Parathyroid adenoma (tissue), 2 donors: ENCODE measurements around the gene NR3C2.

Source experiments
- H2AFZ ChIP-seq: fragments of 300-600 bp; sonication (generic); one replicate; pipeline ENCODE4 v1.7.0; 2017; ENCODE audit warnings: antibody characterized with exemption, mild to moderate bottlenecking
- H3K27ac ChIP-seq: fragments of 300-600 bp; sonication (generic); one replicate; pipeline ENCODE4 v1.7.0; 2017
- H3K27me3 ChIP-seq: fragments of 300-600 bp; sonication (generic); one replicate; pipeline ENCODE4 v1.7.0; 2017; ENCODE audit warnings: low read length; ENCODE audit not compliant: control insufficient read depth, insufficient read depth
- H3K36me3 ChIP-seq: fragments of 300-600 bp; sonication (generic); one replicate; pipeline ENCODE4 v1.7.0; 2017; ENCODE audit warnings: low read length; ENCODE audit not compliant: control insufficient read depth, insufficient read depth
- H3K4me1 ChIP-seq: fragments of 300-600 bp; sonication (generic); one replicate; pipeline ENCODE4 v1.7.0; 2017; ENCODE audit warnings: control low read depth
- H3K4me2 ChIP-seq: fragments of 300-600 bp; sonication (generic); one replicate; pipeline ENCODE4 v1.7.0; 2017; ENCODE audit warnings: low read length
- H3K4me3 ChIP-seq: fragments of 300-600 bp; sonication (generic); one replicate; pipeline ENCODE4 v1.7.0; 2017; ENCODE audit warnings: low read depth, low read length
- H3K79me2 ChIP-seq: fragments of 300-600 bp; sonication (generic); one replicate; pipeline ENCODE4 v1.7.0; 2017; ENCODE audit warnings: control low read depth
- H3K9ac ChIP-seq: fragments of 300-600 bp; sonication (generic); one replicate; pipeline ENCODE4 v1.7.0; 2017; ENCODE audit warnings: mild to moderate bottlenecking
- H3K9me3 ChIP-seq: fragments of 300-600 bp; sonication (generic); one replicate; pipeline ENCODE4 v1.7.0; 2017; ENCODE audit warnings: low read length; ENCODE audit not compliant: control insufficient read depth
- TF ChIP-seq, protein P1 (sequence below): fragments of 300-600 bp; sonication (generic); IDR thresholded peaks from one replicate; pipeline ENCODE4 v1.7.0; 2017; ENCODE audit warnings: antibody characterized with exemption, mild to moderate bottlenecking
- donor health status: primary hyperparathyroidism.

The NR3C2 gene

DNA sequence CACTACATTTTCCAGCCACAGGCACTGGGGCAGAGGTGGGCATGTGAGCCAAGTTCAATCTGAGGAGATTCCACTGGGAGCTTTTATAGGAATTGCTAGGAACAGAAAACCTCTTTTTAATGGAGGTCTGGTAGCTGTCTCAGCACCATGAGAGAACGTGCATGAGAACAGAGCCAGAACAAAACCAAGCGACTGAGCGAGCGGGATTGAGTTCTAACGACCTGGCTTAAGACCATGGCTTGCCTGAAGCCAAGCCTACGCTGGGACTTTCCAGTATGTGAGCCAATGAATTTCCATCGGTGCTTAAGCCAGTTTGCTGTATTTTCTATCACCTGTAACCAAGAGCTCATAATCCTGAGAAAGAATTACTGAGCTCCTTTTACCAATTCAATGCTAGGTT lies 183.7 kb downstream of the NR3C2 start:
- H3K9ac ChIP-seq = no peak overlapping the region

DNA sequence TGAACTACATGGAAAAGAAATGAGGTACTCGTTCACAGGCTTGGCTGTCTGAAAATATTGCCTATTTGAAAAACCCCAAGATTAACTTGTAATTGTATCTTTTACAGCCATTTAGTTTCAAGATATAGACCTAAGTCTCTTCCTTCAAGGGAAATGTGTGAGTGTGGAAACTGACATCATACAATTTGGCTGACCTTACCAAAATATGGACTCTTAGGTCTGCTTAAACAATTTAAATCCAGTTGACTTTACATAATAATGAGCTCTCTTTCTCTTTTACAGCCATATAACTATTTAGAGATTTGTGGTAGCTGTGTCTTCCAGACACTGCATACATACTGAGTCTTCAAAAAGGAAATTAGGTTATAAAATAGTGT lies 186.9 kb downstream of the NR3C2 start:
- Histone ChIP-seq H2AFZ (no peak overlapping the region), H3K36me3 (no peaks in the 10 kb centered on the region), H3K79me2 (no peaks in the 10 kb centered on the region), H3K27ac (no peak overlapping the region), H3K27me3 (no peaks in the 10 kb centered on the region), H3K4me2 (no peak overlapping the region), H3K9ac (no peak overlapping the region), H3K9me3 (no peaks in the 10 kb centered on the region), H3K4me3 (no peak overlapping the region), H3K4me1 (no peaks in the 10 kb centered on the region)
- TF ChIP-seq, protein P1, sequence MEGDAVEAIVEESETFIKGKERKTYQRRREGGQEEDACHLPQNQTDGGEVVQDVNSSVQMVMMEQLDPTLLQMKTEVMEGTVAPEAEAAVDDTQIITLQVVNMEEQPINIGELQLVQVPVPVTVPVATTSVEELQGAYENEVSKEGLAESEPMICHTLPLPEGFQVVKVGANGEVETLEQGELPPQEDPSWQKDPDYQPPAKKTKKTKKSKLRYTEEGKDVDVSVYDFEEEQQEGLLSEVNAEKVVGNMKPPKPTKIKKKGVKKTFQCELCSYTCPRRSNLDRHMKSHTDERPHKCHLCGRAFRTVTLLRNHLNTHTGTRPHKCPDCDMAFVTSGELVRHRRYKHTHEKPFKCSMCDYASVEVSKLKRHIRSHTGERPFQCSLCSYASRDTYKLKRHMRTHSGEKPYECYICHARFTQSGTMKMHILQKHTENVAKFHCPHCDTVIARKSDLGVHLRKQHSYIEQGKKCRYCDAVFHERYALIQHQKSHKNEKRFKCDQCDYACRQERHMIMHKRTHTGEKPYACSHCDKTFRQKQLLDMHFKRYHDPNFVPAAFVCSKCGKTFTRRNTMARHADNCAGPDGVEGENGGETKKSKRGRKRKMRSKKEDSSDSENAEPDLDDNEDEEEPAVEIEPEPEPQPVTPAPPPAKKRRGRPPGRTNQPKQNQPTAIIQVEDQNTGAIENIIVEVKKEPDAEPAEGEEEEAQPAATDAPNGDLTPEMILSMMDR = no peak

More for the DNA sequence above, 183.7 kb downstream of the NR3C2 start:
- no peak overlapping the region for H3K4me2 ChIP-seq
- H3K4me1 ChIP-seq = no peaks in the 10 kb centered on the region
- H3K9me3 ChIP-seq = no peaks in the 10 kb centered on the region
- H3K79me2 ChIP-seq = no peaks in the 10 kb centered on the region
- H3K27me3 ChIP-seq = no peaks in the 10 kb centered on the region
- H2AFZ ChIP-seq = no peak overlapping the region
- no peaks in the 10 kb centered on the region for H3K36me3 ChIP-seq
- no peak overlapping the region for H3K4me3 ChIP-seq
- TF ChIP-seq, protein P1 = no peak
- no peak overlapping the region for H3K27ac ChIP-seq

DNA sequence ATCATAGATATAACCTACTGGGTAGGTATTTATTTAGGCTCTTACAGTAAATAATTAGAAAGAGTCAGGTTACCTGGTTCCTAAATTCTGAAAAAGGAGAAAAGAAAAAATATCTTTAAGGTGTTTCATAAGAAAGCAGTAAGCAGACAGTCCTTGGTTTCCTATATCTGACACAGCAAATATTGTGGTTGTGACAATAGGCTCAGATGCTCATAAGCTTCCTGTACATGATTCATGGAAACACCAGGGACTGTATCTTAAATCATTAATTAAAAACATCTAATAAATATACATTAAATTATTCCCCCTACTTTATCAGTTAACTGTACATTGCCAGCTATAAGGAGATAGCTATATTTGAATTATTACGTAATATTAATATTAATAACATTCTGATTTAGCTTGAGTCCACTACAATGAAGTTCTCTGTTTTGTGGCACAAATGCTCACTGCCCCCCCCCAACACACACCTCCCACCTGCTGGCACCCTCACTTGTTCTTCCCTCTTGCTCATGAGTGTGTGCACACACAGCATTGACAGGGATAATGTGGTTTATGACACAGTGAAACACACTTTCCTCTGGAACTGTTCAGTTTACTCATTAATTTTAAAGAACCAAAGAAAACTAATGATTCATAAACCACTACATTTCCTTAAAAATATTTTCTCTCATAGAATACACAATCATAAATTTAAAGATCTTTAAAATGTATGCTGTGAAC lies 187.4 kb downstream of the NR3C2 start:
- no peak overlapping the region for H3K9ac ChIP-seq
- H3K79me2 ChIP-seq = no peaks in the 10 kb centered on the region
- no peaks in the 10 kb centered on the region for H3K4me1 ChIP-seq
- TF ChIP-seq, protein P1 = no peak
- no peaks in the 10 kb centered on the region for H3K27me3 ChIP-seq
- no peaks in the 10 kb centered on the region for H3K36me3 ChIP-seq
- no peak overlapping the region for H3K27ac ChIP-seq
- no peak overlapping the region for H3K4me2 ChIP-seq
- no peak overlapping the region for H3K4me3 ChIP-seq
- H2AFZ ChIP-seq = no peak overlapping the region
- no peaks in the 10 kb centered on the region for H3K9me3 ChIP-seq

DNA sequence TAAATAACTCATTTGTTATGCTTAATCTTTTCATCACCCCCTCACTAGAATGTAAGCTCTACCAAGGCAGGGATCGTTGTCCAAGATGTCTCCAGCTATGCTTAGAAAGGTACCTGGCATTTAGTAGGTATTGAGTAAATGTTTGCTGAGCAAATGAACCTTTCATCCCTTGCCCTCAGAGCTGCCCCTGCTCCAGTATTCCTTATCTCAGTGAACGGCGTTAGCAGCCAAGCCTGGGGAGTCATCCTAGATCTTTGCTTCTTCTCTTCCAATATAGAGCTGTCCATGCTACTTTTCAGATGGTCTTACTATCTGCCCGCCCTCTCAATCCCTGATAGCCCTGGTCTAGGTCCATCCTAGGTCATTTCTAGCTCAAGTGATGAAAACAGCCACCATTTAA lies 188.4 kb downstream of the NR3C2 start:
- H3K9ac ChIP-seq = no peak overlapping the region

More for the DNA sequence above, 188.4 kb downstream of the NR3C2 start:
- H3K4me2 ChIP-seq = no peak overlapping the region
- TF ChIP-seq, protein P1 = no peak
- H3K4me3 ChIP-seq = no peak overlapping the region
- no peaks in the 10 kb centered on the region for H3K79me2 ChIP-seq
- H2AFZ ChIP-seq = no peak overlapping the region
- H3K27ac ChIP-seq = no peak overlapping the region
- H3K9me3 ChIP-seq = no peaks in the 10 kb centered on the region
- H3K36me3 ChIP-seq = no peaks in the 10 kb centered on the region
- no peaks in the 10 kb centered on the region for H3K4me1 ChIP-seq
- no peaks in the 10 kb centered on the region for H3K27me3 ChIP-seq
